GM19438 (cell line): Measurements from ENCODE around the gene DNMT3A.
A peak's percentile ranks its signal among the peaks of the same experiment; 100 is the strongest.
"Not testable (repeated sequence)": the region's sequence is repeated elsewhere in the genome, so short reads cannot be mapped to it uniquely, and the experiment has no call there.

Experiments used
- ATAC-seq: cut with Tn5 transposase; IDR thresholded peaks from one replicate; pipeline ENCODE4 v1.9.1; 2021; ENCODE audit warnings: low read depth; ENCODE audit not compliant: unreplicated experiment

DNMT3A gene

GRCh38 chr2:25290811-25291495 lies 50.8 kb downstream of the DNMT3A start:
- ATAC-seq: no peak

GRCh38 chr2:25286723-25287483 lies 54.8 kb downstream of the DNMT3A start:
- no peak for ATAC-seq

- ATAC-seq: peak; percentile 68
Measured at GRCh38 chr2:25286025-25286400, 55.7 kb downstream of the DNMT3A start.

- ATAC-seq: no peak
Measured at GRCh38 chr2:25285265-25286024, 56.3 kb downstream of the DNMT3A start.

- no peak for ATAC-seq
Measured at GRCh38 chr2:25284756-25285155, 57.0 kb downstream of the DNMT3A start.

GRCh38 chr2:25283921-25284320 lies 57.8 kb downstream of the DNMT3A start:
- ATAC-seq: no peak

GRCh38 chr2:25281941-25282340 lies 59.8 kb downstream of the DNMT3A start:
- ATAC-seq: no peak

- no peak for ATAC-seq
Measured at GRCh38 chr2:25281522-25281921, 60.2 kb downstream of the DNMT3A start.

GRCh38 chr2:25280051-25280687 lies 61.6 kb downstream of the DNMT3A start:
- no peak for ATAC-seq

- ATAC-seq: peak; percentile 78
Measured at GRCh38 chr2:25279091-25279651, 62.6 kb downstream of the DNMT3A start.

GRCh38 chr2:25276569-25277465 lies 64.9 kb downstream of the DNMT3A start:
- peak; percentile 45 for ATAC-seq

- ATAC-seq: no peak
Measured at GRCh38 chr2:25275575-25275965, 66.2 kb downstream of the DNMT3A start.

GRCh38 chr2:25274868-25275574 lies 66.7 kb downstream of the DNMT3A start:
- ATAC-seq: no peak

- no peak for ATAC-seq
Measured at GRCh38 chr2:25273985-25274535, 67.7 kb downstream of the DNMT3A start.

- not testable (repeated sequence) for ATAC-seq
Measured at GRCh38 chr2:25272705-25273104, 69.0 kb downstream of the DNMT3A start.

- ATAC-seq: no peak
Measured at GRCh38 chr2:25270061-25270460, 71.7 kb downstream of the DNMT3A start.

- ATAC-seq: no peak
Measured at GRCh38 chr2:25269233-25269632, 72.5 kb downstream of the DNMT3A start.

GRCh38 chr2:25268139-25268538 lies 73.6 kb downstream of the DNMT3A start:
- ATAC-seq: no peak

- no peak for ATAC-seq
Measured at GRCh38 chr2:25266399-25266798, 75.3 kb downstream of the DNMT3A start.
